Measurements from ENCODE around the gene DONSON. TPM values are rescaled to one million over a fixed set of nuclear protein-coding genes. Genes with fewer than 3 reads are reported as not detected.

DONSON gene
- total RNA-seq, 2 donors from 2014 or later: 11.6 to 16.8 TPM

DNA sequence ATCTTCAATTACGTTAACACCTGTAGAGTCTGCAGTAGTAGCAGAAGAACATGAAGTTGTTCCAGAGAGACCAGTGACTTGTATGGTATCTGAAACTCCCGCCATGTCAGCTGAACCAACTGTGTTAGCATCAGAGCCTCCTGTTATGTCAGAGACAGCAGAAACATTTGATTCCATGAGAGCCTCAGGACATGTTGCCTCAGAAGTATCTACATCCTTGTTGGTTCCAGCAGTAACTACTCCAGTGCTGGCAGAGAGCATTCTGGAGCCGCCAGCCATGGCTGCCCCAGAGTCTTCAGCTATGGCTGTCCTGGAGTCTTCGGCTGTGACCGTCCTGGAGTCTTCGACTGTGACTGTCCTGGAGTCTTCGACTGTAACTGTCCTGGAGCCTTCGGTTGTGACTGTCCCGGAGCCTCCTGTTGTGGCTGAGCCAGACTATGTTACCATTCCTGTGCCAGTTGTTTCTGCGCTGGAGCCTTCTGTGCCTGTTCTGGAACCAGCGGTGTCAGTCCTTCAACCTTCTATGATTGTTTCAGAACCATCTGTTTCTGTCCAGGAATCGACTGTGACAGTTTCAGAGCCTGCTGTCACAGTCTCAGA lies 35.4 kb downstream of the DONSON start:
- no peak for DNase-seq (ENCODE audit: low spot score)
- H3K9me3 ChIP-seq: no peaks in the 10 kb centered on the region
- H3K4me1 ChIP-seq (replicated peaks): no peaks in the 10 kb centered on the region
- 97% methylated on average over 12 of the region's 12 CpGs for WGBS
- H3K27ac ChIP-seq: no peak overlapping the region
- H3K27me3 ChIP-seq (replicated peaks; ENCODE audit: insufficient read depth): no peaks in the 10 kb centered on the region
- H3K4me3 ChIP-seq: no peak overlapping the region
- intact Hi-C loops (cut with DNase I): no loop called here
- TF ChIP-seq POLR2A (IDR thresholded peaks at IDR 0.05): no peak
- no peak for TF ChIP-seq POLR2AphosphoS5 (IDR thresholded peaks at IDR 0.05)
- TF ChIP-seq, protein P1, sequence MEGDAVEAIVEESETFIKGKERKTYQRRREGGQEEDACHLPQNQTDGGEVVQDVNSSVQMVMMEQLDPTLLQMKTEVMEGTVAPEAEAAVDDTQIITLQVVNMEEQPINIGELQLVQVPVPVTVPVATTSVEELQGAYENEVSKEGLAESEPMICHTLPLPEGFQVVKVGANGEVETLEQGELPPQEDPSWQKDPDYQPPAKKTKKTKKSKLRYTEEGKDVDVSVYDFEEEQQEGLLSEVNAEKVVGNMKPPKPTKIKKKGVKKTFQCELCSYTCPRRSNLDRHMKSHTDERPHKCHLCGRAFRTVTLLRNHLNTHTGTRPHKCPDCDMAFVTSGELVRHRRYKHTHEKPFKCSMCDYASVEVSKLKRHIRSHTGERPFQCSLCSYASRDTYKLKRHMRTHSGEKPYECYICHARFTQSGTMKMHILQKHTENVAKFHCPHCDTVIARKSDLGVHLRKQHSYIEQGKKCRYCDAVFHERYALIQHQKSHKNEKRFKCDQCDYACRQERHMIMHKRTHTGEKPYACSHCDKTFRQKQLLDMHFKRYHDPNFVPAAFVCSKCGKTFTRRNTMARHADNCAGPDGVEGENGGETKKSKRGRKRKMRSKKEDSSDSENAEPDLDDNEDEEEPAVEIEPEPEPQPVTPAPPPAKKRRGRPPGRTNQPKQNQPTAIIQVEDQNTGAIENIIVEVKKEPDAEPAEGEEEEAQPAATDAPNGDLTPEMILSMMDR (IDR thresholded peaks at IDR 0.05): no peak
- H3K36me3 ChIP-seq: peaks cover 26 to 36% of the 10 kb centered on the region in 2 donors

DNA sequence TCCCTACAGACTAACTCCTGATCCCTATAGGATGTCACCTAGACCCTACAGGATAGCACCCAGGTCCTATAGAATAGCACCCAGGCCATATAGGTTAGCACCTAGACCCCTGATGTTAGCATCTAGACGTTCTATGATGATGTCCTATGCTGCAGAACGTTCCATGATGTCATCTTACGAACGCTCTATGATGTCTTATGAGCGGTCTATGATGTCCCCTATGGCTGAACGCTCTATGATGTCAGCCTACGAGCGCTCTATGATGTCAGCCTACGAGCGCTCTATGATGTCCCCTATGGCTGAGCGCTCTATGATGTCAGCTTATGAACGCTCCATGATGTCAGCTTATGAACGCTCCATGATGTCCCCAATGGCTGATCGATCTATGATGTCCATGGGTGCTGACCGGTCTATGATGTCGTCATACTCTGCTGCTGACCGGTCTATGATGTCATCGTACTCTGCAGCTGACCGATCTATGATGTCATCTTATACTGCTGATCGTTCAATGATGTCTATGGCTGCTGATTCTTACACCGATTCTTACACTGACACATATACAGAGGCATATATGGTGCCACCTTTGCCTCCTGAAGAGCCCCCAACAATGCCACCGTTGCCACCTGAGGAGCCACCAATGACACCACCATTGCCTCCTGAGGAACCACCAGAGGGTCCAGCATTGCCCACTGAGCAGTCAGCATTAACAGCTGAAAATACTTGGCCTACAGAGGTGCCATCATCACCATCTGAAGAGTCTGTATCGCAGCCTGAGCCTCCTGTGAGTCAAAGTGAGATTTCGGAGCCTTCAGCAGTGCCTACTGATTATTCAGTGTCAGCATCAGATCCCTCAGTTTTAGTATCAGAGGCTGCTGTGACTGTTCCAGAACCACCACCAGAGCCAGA lies 36.1 kb downstream of the DONSON start:
- intact Hi-C loops (cut with DNase I): no loop called here

GRCh38 chr21:33551664-33552063 lies 36.8 kb downstream of the DONSON start:
- H3K9me3 ChIP-seq: no peaks in the 10 kb centered on the region
- peaks cover 26 to 28% of the 10 kb centered on the region in 2 donors for H3K36me3 ChIP-seq
- 100% methylated on average over 2 of the region's 2 CpGs for WGBS

More for the DNA sequence above, 36.1 kb downstream of the DONSON start:
- DNase-seq (ENCODE audit: low spot score): no peak
- no peak for TF ChIP-seq POLR2A (IDR thresholded peaks at IDR 0.05)
- TF ChIP-seq POLR2AphosphoS5 (IDR thresholded peaks at IDR 0.05): no peak
- TF ChIP-seq, protein P1 (IDR thresholded peaks at IDR 0.05): no peak
- Histone ChIP-seq H3K4me1 (replicated peaks) (no peaks in the 10 kb centered on the region), H3K27me3 (replicated peaks; ENCODE audit: insufficient read depth) (no peaks in the 10 kb centered on the region), H3K27ac (no peak overlapping the region), H3K9me3 (no peaks in the 10 kb centered on the region), H3K4me3 (no peak overlapping the region), H3K36me3 (peaks cover 26 to 29% of the 10 kb centered on the region in 2 donors)
- 96% methylated on average over 24 of the region's 24 CpGs for WGBS

GRCh38 chr21:33550772-33551660 lies 37.5 kb downstream of the DONSON start:
- Histone ChIP-seq H3K4me3 (no peak overlapping the region), H3K27me3 (replicated peaks; ENCODE audit: insufficient read depth) (no peaks in the 10 kb centered on the region), H3K36me3 (peaks cover 26 to 28% of the 10 kb centered on the region in 2 donors), H3K27ac (no peak overlapping the region), H3K4me1 (replicated peaks) (peaks cover 4% of the 10 kb centered on the region), H3K9me3 (no peaks in the 10 kb centered on the region)
- WGBS: 95% methylated on average over 23 of the region's 23 CpGs
- TF ChIP-seq POLR2AphosphoS5 (IDR thresholded peaks at IDR 0.05) (no peak), POLR2A (IDR thresholded peaks at IDR 0.05) (no peak)
- TF ChIP-seq, protein P1 (IDR thresholded peaks at IDR 0.05): no peak
- no peak for DNase-seq (ENCODE audit: low spot score)
- intact Hi-C loops (cut with DNase I): no loop called here

More at GRCh38 chr21:33551664-33552063, 36.8 kb downstream of the DONSON start:
- Histone ChIP-seq H3K4me1 (replicated peaks) (no peaks in the 10 kb centered on the region), H3K27ac (no peak overlapping the region), H3K27me3 (replicated peaks; ENCODE audit: insufficient read depth) (no peaks in the 10 kb centered on the region), H3K4me3 (no peak overlapping the region)
- intact Hi-C loops (cut with DNase I): no loop called here
- TF ChIP-seq POLR2AphosphoS5 (IDR thresholded peaks at IDR 0.05): no peak
- no peak for DNase-seq (ENCODE audit: low spot score)

Data from prostate gland (tissue), 2 donors.